IMR-90 (cell line): Measurements from ENCODE around the gene ZC2HC1C. TPM values are rescaled to one million over a fixed set of nuclear protein-coding genes. Genes with fewer than 3 reads are reported as not detected.

ENCODE experiments used
- ATAC-seq: fragments of 200-7000 bp; cut with Tn5 transposase; 2 replicates; pipeline ENCODE4 v1.9.1; 2020; ENCODE audit warnings: low read depth, mild to moderate bottlenecking, moderate library complexity
- BruUV-seq: library from RNA; stranded (reverse); fragments of 400-500 nt; replicated peaks from 2 replicates; lab custom pipeline; 2021; lab: Mats Ljungman, UMichigan
- CTCF ChIA-PET: fragments of 300-600 bp; formaldehyde crosslinking; extraction: SDS; loops from one replicate; lab custom pipeline; 2021; ENCODE audit warnings: antibody characterized with exemption; lab: Yijun Ruan, JAX
- POLR2A ChIA-PET: fragments of 300-600 bp; sonication (Branson Sonifier 250); formaldehyde crosslinking; loops from one replicate; lab custom pipeline; 2022; ENCODE audit warnings: antibody characterized with exemption; ENCODE audit not compliant: unreplicated experiment; lab: Charles Lee
- DNase-seq: peaks from one replicate; pipeline ENCODE4 v3.0.0; 2013
- H2AFZ ChIP-seq: replicated peaks from 2 replicates; pipeline ENCODE3; 2013; ENCODE audit warnings: low read length, mild to moderate bottlenecking; ENCODE audit not compliant: poor library complexity
- H2AK5ac ChIP-seq: 2 replicates; pipeline ENCODE4 v1.6.1; 2013; ENCODE audit warnings: low read depth, low read length, inconsistent platforms
- H2AK9ac ChIP-seq: replicated peaks from 2 replicates; pipeline ENCODE3; 2013; ENCODE audit warnings: mild to moderate bottlenecking, low read depth, low read length, moderate library complexity; ENCODE audit not compliant: poor library complexity
- H2BK120ac ChIP-seq: 2 replicates; pipeline ENCODE4 v1.6.1; 2013; ENCODE audit warnings: low read depth, low read length, inconsistent platforms
- H2BK15ac ChIP-seq: 3 replicates; pipeline ENCODE4 v1.6.1; 2013; ENCODE audit warnings: low read depth, low read length, inconsistent platforms
- H2BK20ac ChIP-seq: 2 replicates; pipeline ENCODE4 v1.6.1; 2013; ENCODE audit warnings: low read depth, mild to moderate bottlenecking, inconsistent platforms, low read length, moderate library complexity
- H2BK5ac ChIP-seq: 2 replicates; pipeline ENCODE4 v1.6.1; 2013; ENCODE audit warnings: mild to moderate bottlenecking, low read depth, low read length, inconsistent platforms; ENCODE audit not compliant: poor library complexity, severe bottlenecking
- H3K14ac ChIP-seq: replicated peaks from 2 replicates; pipeline ENCODE4 v1.6.1; 2013; ENCODE audit warnings: low read depth, low read length, inconsistent platforms
- H3K18ac ChIP-seq: 2 replicates; pipeline ENCODE4 v1.6.1; 2013; ENCODE audit warnings: low read depth, low read length, control low read depth
- H3K23ac ChIP-seq: 2 replicates; pipeline ENCODE4 v1.6.1; 2013; ENCODE audit warnings: low read depth, low read length, inconsistent platforms
- H3K27ac ChIP-seq: 2 replicates; pipeline ENCODE4 v1.5.1; 2013; ENCODE audit warnings: mild to moderate bottlenecking, control low read depth, low read length; ENCODE audit not compliant: insufficient read depth
- H3K27me3 ChIP-seq: 2 replicates; pipeline ENCODE4 v1.6.1; 2013; ENCODE audit warnings: low read length; ENCODE audit not compliant: control insufficient read depth, insufficient read depth
- H3K36me3 ChIP-seq: 2 replicates; pipeline ENCODE4 v1.6.1; 2013; ENCODE audit warnings: low read length, mixed read lengths; ENCODE audit not compliant: control insufficient read depth, insufficient read depth
- H3K4ac ChIP-seq: 2 replicates; pipeline ENCODE4 v1.6.1; 2013; ENCODE audit warnings: low read depth, low read length, inconsistent platforms
- H3K4me1 ChIP-seq: 2 replicates; pipeline ENCODE4 v1.6.1; 2013; ENCODE audit warnings: low read length, mixed read lengths; ENCODE audit not compliant: control insufficient read depth, insufficient read depth
- H3K4me2 ChIP-seq: 2 replicates; pipeline ENCODE4 v1.6.1; 2013; ENCODE audit warnings: low read depth, mild to moderate bottlenecking, control low read depth, low read length, moderate library complexity
- H3K4me3 ChIP-seq: 2 replicates; pipeline ENCODE4 v1.5.1; 2013; ENCODE audit warnings: low read depth, mild to moderate bottlenecking, control low read depth, low read length, moderate library complexity; ENCODE audit not compliant: insufficient read depth
- H3K56ac ChIP-seq: 2 replicates; pipeline ENCODE4 v1.6.1; 2013; ENCODE audit warnings: low read length, inconsistent platforms; ENCODE audit not compliant: insufficient read depth; ENCODE audit errors: extremely low read depth
- H3K79me1 ChIP-seq, 2 experiments: 2 replicates each; pipeline ENCODE4 v1.6.1; 2013; ENCODE audit warnings: low read length in 2 of 2, inconsistent platforms in 1 of 2, low read depth in 1 of 2
- H3K9ac ChIP-seq: 2 replicates; pipeline ENCODE4 v1.6.1; 2013; ENCODE audit warnings: low read depth, low read length, control low read depth
- H3K9me1 ChIP-seq: 2 replicates; pipeline ENCODE4 v1.6.1; 2013; ENCODE audit warnings: low read length, inconsistent platforms; ENCODE audit not compliant: insufficient read depth
- H3K9me3 ChIP-seq: 2 replicates; pipeline ENCODE4 v1.6.1; 2013; ENCODE audit warnings: low read length; ENCODE audit not compliant: control insufficient read depth, insufficient read depth
- H4K20me1 ChIP-seq: 2 replicates; pipeline ENCODE4 v1.6.1; 2013; ENCODE audit warnings: low read length, inconsistent platforms; ENCODE audit not compliant: insufficient read depth
- H4K5ac ChIP-seq: 2 replicates; pipeline ENCODE4 v1.6.1; 2013; ENCODE audit warnings: mild to moderate bottlenecking, low read depth, low read length, control low read depth
- H4K8ac ChIP-seq, 2 experiments: 2 replicates each; pipeline ENCODE4 v1.6.1; 2013; ENCODE audit warnings: low read depth in 2 of 2, low read length in 2 of 2, control low read depth in 1 of 2, inconsistent platforms in 1 of 2
- H4K91ac ChIP-seq: 2 replicates; pipeline ENCODE4 v1.6.1; 2013; ENCODE audit warnings: low read depth, low read length, inconsistent platforms; ENCODE audit not compliant: insufficient read depth
- CEBPB ChIP-seq: IDR thresholded peaks from 2 replicates; pipeline ENCODE4 v1.6.1; 2012; ENCODE audit warnings: low read depth, low read length, improper control_type of control experiment
- CHD1 ChIP-seq: IDR thresholded peaks from 2 replicates; pipeline ENCODE4 v1.6.1; 2012; ENCODE audit warnings: low read depth, low read length, improper control_type of control experiment
- FOS ChIP-seq: fragments of 150-350 bp; IDR thresholded peaks from 2 replicates; pipeline ENCODE4 v1.6.1; 2016; ENCODE audit warnings: low read depth, low read length
- MAFK ChIP-seq: IDR thresholded peaks from 2 replicates; pipeline ENCODE4 v1.6.1; 2012; ENCODE audit warnings: low read depth, low read length, improper control_type of control experiment
- MAZ ChIP-seq: IDR thresholded peaks from 2 replicates; pipeline ENCODE4 v1.6.1; 2012; ENCODE audit warnings: low read depth, mild to moderate bottlenecking, low read length, improper control_type of control experiment, moderate library complexity, borderline replicate concordance
- MXI1 ChIP-seq: IDR thresholded peaks from 2 replicates; pipeline ENCODE4 v1.6.1; 2012; ENCODE audit warnings: low read depth, mild to moderate bottlenecking, low read length, moderate library complexity, borderline replicate concordance
- NFE2L2 ChIP-seq: fragments of 150-350 bp; IDR thresholded peaks from 2 replicates; pipeline ENCODE4 v1.6.1; 2016; ENCODE audit warnings: low read depth, mild to moderate bottlenecking, low read length
- POLR2A ChIP-seq: IDR thresholded peaks from 2 replicates; pipeline ENCODE4 v1.6.1; 2012; ENCODE audit warnings: mild to moderate bottlenecking, low read depth, low read length
- RAD21 ChIP-seq: IDR thresholded peaks from 2 replicates; pipeline ENCODE4 v1.6.1; 2012; ENCODE audit warnings: low read length, improper control_type of control experiment
- RCOR1 ChIP-seq: IDR thresholded peaks from 2 replicates; pipeline ENCODE4 v1.6.1; 2012; ENCODE audit warnings: mild to moderate bottlenecking, low read length, improper control_type of control experiment; ENCODE audit not compliant: insufficient replicate concordance
- RFX5 ChIP-seq: IDR thresholded peaks from 2 replicates; pipeline ENCODE4 v1.8.0; 2012; ENCODE audit warnings: low read depth, mild to moderate bottlenecking, low read length, moderate library complexity
- SMC3 ChIP-seq: fragments of 150-350 bp; IDR thresholded peaks from 2 replicates; pipeline ENCODE4 v1.6.1; 2016; ENCODE audit warnings: low read depth, mild to moderate bottlenecking, antibody characterized with exemption, low read length, moderate library complexity
- WGBS, 2 experiments: methylation state at CpG; one replicate each; pipeline versions ENCODE4 v1.1.5 to v1.1.7; 2013; ENCODE audit warnings: missing lambda C conversion rate in 2 of 2; ENCODE audit not compliant: insufficient read length in 1 of 2; ENCODE audit errors: extremely low coverage in 2 of 2; 5-methylcytosine and 5-hydroxymethylcytosine counted together
- dilution Hi-C: fragments of 300-500 bp; cut with HindIII; formaldehyde crosslinking; loops from one replicate; pipeline ENCODE4 v1.14.3; 2018; ENCODE audit warnings: low sequenced_read_pairs; ENCODE audit not compliant: unreplicated experiment
- in situ Hi-C: fragments of 300-500 bp; cut with MboI; formaldehyde crosslinking; loops from 3 replicates; pipeline ENCODE4 v1.14.3; 2019; ENCODE audit warnings: low sequenced_read_pairs, inconsistent platforms, mixed read lengths
- intact Hi-C: fragments of 100-400 bp; cut with micrococcal nuclease; formaldehyde crosslinking; loops from 2 replicates; pipeline ENCODE4 v1.10.0; 2022
- polyA plus RNA-seq, 3 experiments: library from polyadenylated mRNA; depleted of rRNA; stranded (reverse); fragments of >200 nt; gene quantifications; 2 replicates each; pipeline ENCODE4 v1.2.3, GENCODE V29; 2012; ENCODE audit warnings: low replicate concordance in 1 of 3
- total RNA-seq: library from RNA; depleted of rRNA; stranded (reverse); fragments of >200 nt; gene quantifications from 2 replicates; pipeline ENCODE4 v1.2.3, GENCODE V29; 2012
- TF ChIP-seq, protein P1 (sequence below): fragments of 150-350 bp; IDR thresholded peaks from 2 replicates; pipeline ENCODE4 v1.6.1; 2016; ENCODE audit warnings: low read depth, mild to moderate bottlenecking, low read length, moderate library complexity, borderline replicate concordance
- TF ChIP-seq, protein P2 (sequence below): conservative IDR thresholded peaks from 2 replicates; pipeline ENCODE4 v1.5.1; 2012; ENCODE audit warnings: mild to moderate bottlenecking, low read depth, low read length, improper control_type of control experiment

The ZC2HC1C gene
- total and polyA plus RNA-seq, 2 of the 4 experiments (the other 2 are of a cell fraction) = 0.15 to 0.54 TPM

- TF ChIP-seq POLR2A (no peak), MAZ (no peak)
Observed at GRCh38 chr14:75063491-75064204, 5.8 kb upstream of the ZC2HC1C start, which contains the start of gene ACYP1 (continued).

GRCh38 chr14:75064205-75064567 is 5.3 kb upstream of the ZC2HC1C start:
- H3K14ac ChIP-seq = peak overlapping the region; percentile 10; the same call in 1 of the 2 replicates
- no peak overlapping the region for H3K56ac ChIP-seq
- POLR2A ChIA-PET = no interaction called here
- DNase-seq = no peak
- H3K4me3 ChIP-seq = peak overlapping the region; percentile 89
- no peak overlapping the region for H3K9ac ChIP-seq
- no TSS peak for BruUV-seq
- peaks cover 19 to 34% of the 10 kb centered on the region in 2 experiments for H3K79me1 ChIP-seq
- no peaks in the 10 kb centered on the region for H3K9me3 ChIP-seq
- dilution Hi-C loops (no loop called here), intact Hi-C loops (no loop called here), in situ Hi-C loops (no loop called here)
- peak overlapping the region; percentile 21; the same call in 1 of the 2 replicates for H3K23ac ChIP-seq
- no peak overlapping the region for H2BK120ac ChIP-seq
- no peak overlapping the region for H2BK15ac ChIP-seq
- peak overlapping the region; percentile 92 for H3K4me2 ChIP-seq
- no peaks in the 10 kb centered on the region for H3K36me3 ChIP-seq
- H3K9me1 ChIP-seq = peaks cover 3% of the 10 kb centered on the region; the same call in 1 of the 2 replicates
- ATAC-seq = no peak
- H4K8ac ChIP-seq = peak overlapping the region in 1 of 2 experiments; percentile 79; a peak in 3 of 4 replicates
- CTCF ChIA-PET = interaction anchor here (1.1 kb wide), 2 partner anchors 24 to 119 kb away, joined by 3 read pairs; no protein-coding TSS in a partner anchor
- H3K4ac ChIP-seq = peak overlapping the region; percentile 7; the same call in 1 of the 2 replicates
- no peak overlapping the region for H3K27ac ChIP-seq
- H2AK5ac ChIP-seq = 0 out of 2 replicates have a peak overlapping the region, but pooled peaks have one; percentile 29
- no peak overlapping the region for H2BK20ac ChIP-seq
- no peak overlapping the region for H4K5ac ChIP-seq
- H3K18ac ChIP-seq = no peak overlapping the region
- H2BK5ac ChIP-seq = no peak overlapping the region
- H4K20me1 ChIP-seq = no peaks in the 10 kb centered on the region
- no peaks in the 10 kb centered on the region for H3K27me3 ChIP-seq
- peaks cover 4% of the 10 kb centered on the region; the same call in 1 of the 2 replicates for H3K4me1 ChIP-seq
- peak overlapping the region; percentile 47 for H2AK9ac ChIP-seq
- H4K91ac ChIP-seq = no peak overlapping the region
- H2AFZ ChIP-seq = peak overlapping the region; percentile 93
- WGBS, 2 experiments = no CpG with 5 or more reads among the region's 8 CpGs
- TF ChIP-seq CEBPB = no peak
- TF ChIP-seq MXI1 = no peak
- TF ChIP-seq, protein P1, sequence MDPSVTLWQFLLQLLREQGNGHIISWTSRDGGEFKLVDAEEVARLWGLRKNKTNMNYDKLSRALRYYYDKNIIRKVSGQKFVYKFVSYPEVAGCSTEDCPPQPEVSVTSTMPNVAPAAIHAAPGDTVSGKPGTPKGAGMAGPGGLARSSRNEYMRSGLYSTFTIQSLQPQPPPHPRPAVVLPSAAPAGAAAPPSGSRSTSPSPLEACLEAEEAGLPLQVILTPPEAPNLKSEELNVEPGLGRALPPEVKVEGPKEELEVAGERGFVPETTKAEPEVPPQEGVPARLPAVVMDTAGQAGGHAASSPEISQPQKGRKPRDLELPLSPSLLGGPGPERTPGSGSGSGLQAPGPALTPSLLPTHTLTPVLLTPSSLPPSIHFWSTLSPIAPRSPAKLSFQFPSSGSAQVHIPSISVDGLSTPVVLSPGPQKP = no peak
- no peak for TF ChIP-seq CHD1
- TF ChIP-seq POLR2A = no peak
- no peak for TF ChIP-seq MAZ
- TF ChIP-seq MAFK = no peak
- TF ChIP-seq FOS = no peak
- TF ChIP-seq RCOR1 = no peak
- TF ChIP-seq, protein P2, sequence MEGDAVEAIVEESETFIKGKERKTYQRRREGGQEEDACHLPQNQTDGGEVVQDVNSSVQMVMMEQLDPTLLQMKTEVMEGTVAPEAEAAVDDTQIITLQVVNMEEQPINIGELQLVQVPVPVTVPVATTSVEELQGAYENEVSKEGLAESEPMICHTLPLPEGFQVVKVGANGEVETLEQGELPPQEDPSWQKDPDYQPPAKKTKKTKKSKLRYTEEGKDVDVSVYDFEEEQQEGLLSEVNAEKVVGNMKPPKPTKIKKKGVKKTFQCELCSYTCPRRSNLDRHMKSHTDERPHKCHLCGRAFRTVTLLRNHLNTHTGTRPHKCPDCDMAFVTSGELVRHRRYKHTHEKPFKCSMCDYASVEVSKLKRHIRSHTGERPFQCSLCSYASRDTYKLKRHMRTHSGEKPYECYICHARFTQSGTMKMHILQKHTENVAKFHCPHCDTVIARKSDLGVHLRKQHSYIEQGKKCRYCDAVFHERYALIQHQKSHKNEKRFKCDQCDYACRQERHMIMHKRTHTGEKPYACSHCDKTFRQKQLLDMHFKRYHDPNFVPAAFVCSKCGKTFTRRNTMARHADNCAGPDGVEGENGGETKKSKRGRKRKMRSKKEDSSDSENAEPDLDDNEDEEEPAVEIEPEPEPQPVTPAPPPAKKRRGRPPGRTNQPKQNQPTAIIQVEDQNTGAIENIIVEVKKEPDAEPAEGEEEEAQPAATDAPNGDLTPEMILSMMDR = no peak
- no peak for TF ChIP-seq SMC3
- TF ChIP-seq NFE2L2 = no peak
- no peak for TF ChIP-seq RAD21
- no peak for TF ChIP-seq RFX5
